Tibial nerve (tissue), 3 donors: Measurements from ENCODE around the gene CLHC1.

Experiments
- POLR2A ChIP-seq, 2 donors: fragments of 450-650 bp; IDR thresholded peaks; one replicate each; pipeline ENCODE4 v1.6.1; 2017; ENCODE audit warnings: antibody characterized with exemption in 2 of 2, mild to moderate bottlenecking in 2 of 2, moderate library complexity in 2 of 2
- TF ChIP-seq, protein P1 (sequence below), 5 experiments: fragments of 200-600 bp in 3 of 5; fragments of 450-650 bp in 2 of 5; sonication (generic) in 3 of 5; IDR thresholded peaks; one replicate each; pipeline ENCODE4 v1.5.1; 2016 to 2019; ENCODE audit warnings: antibody characterized with exemption in 5 of 5, mild to moderate bottlenecking in 3 of 5, moderate library complexity in 2 of 5

DNA sequence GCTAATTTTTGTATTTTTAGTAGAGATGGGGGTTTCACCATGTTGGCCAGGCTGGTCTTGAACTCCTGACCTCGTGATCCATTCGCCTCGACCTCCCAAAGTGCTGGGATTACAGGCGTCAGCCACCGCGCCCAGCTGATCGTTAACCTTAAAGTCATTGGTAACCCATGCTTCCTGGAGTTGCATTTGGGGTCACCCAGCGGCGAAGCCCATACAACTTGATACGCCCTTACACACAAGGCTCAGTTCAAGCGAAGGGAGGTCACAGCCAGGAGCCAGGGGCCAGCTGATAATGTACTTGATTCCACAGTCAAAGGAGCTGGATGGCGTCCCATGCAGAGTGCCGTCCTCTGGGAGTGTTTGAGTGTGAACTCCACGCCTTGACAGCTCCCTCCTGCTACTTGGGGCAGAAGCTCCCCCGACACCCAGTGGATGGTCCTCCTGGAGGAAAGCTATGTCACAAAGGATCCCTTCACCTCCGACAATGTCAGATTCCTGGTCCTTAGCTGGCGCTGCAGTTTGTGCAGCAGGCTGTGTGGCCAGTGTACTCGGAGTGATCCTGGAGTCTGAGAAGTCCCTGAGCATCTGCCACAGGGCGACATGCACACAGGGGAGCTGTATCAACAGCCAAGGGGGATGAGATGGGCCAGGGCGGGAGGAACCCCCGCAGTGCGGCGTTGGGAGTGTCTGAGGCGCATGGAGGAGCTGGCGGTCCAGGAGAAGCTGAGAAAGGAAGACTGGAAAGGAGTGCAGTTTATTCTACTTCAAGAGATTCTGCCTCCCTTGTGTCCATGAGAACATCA, 7.9 kb downstream of the CLHC1 start:
- TF ChIP-seq, protein P1, sequence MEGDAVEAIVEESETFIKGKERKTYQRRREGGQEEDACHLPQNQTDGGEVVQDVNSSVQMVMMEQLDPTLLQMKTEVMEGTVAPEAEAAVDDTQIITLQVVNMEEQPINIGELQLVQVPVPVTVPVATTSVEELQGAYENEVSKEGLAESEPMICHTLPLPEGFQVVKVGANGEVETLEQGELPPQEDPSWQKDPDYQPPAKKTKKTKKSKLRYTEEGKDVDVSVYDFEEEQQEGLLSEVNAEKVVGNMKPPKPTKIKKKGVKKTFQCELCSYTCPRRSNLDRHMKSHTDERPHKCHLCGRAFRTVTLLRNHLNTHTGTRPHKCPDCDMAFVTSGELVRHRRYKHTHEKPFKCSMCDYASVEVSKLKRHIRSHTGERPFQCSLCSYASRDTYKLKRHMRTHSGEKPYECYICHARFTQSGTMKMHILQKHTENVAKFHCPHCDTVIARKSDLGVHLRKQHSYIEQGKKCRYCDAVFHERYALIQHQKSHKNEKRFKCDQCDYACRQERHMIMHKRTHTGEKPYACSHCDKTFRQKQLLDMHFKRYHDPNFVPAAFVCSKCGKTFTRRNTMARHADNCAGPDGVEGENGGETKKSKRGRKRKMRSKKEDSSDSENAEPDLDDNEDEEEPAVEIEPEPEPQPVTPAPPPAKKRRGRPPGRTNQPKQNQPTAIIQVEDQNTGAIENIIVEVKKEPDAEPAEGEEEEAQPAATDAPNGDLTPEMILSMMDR (IDR thresholded peaks at IDR 0.05): no peak
- no peak for TF ChIP-seq POLR2A (IDR thresholded peaks at IDR 0.05)
